HEK293 (cell line): ENCODE data around the gene TXNDC8.
A peak's percentile ranks its signal among the peaks of the same experiment; 100 is the strongest.

Experiments used
- GLI4 ChIP-seq: fragments of 450-650 bp; formaldehyde crosslinking; IDR thresholded peaks from 2 replicates; pipeline ENCODE4 v1.5.1; 2016; ENCODE audit warnings: missing biosample characterization, missing genetic modification characterization
- HOXA7 ChIP-seq: sonication (generic); formaldehyde crosslinking; IDR thresholded peaks from 2 replicates; pipeline ENCODE4 v1.8.1; 2022; ENCODE audit warnings: missing genetic modification reagents, borderline replicate concordance
- HOXD13 ChIP-seq: sonication (generic); formaldehyde crosslinking; IDR thresholded peaks from 2 replicates; pipeline ENCODE4 v1.8.0; 2022; ENCODE audit warnings: missing genetic modification reagents, borderline replicate concordance
- KLF7 ChIP-seq: fragments of 450-650 bp; formaldehyde crosslinking; IDR thresholded peaks from 2 replicates; pipeline ENCODE4 v1.5.1; 2016; ENCODE audit warnings: missing biosample characterization, missing genetic modification characterization, borderline replicate concordance
- MEIS1 ChIP-seq: sonication (generic); formaldehyde crosslinking; IDR thresholded peaks from 2 replicates; pipeline ENCODE4 v1.8.1; 2022; ENCODE audit warnings: missing genetic modification reagents, mild to moderate bottlenecking, borderline replicate concordance
- PATZ1 ChIP-seq: fragments of 450-650 bp; formaldehyde crosslinking; IDR thresholded peaks from 2 replicates; pipeline ENCODE4 v1.5.1; 2016; ENCODE audit warnings: missing biosample characterization, missing genetic modification characterization
- SP2 ChIP-seq: fragments of 450-650 bp; formaldehyde crosslinking; IDR thresholded peaks from 2 replicates; pipeline ENCODE4 v1.5.1; 2016; ENCODE audit warnings: missing biosample characterization, missing genetic modification characterization
- YY1 ChIP-seq: fragments of 450-650 bp; formaldehyde crosslinking; IDR thresholded peaks from 2 replicates; pipeline ENCODE4 v1.5.1; 2018; ENCODE audit warnings: missing biosample characterization, missing genetic modification characterization
- ZBTB7A ChIP-seq: fragments of 450-650 bp; formaldehyde crosslinking; IDR thresholded peaks from 2 replicates; pipeline ENCODE4 v1.5.1; 2016; ENCODE audit warnings: low read depth, missing biosample characterization, missing genetic modification characterization
- ZNF10 ChIP-seq: fragments of 450-650 bp; formaldehyde crosslinking; IDR thresholded peaks from 2 replicates; pipeline ENCODE4 v1.5.1; 2017; ENCODE audit warnings: missing biosample characterization, missing genetic modification characterization
- ZNF133 ChIP-seq: fragments of 450-650 bp; formaldehyde crosslinking; IDR thresholded peaks from 2 replicates; pipeline ENCODE4 v1.5.1; 2016; ENCODE audit warnings: missing biosample characterization, missing genetic modification characterization
- ZNF18 ChIP-seq: fragments of 450-650 bp; formaldehyde crosslinking; IDR thresholded peaks from 2 replicates; pipeline ENCODE4 v1.5.1; 2016; ENCODE audit warnings: missing biosample characterization, missing genetic modification characterization
- ZNF302 ChIP-seq: fragments of 450-650 bp; formaldehyde crosslinking; IDR thresholded peaks from 2 replicates; pipeline ENCODE4 v1.5.1; 2016; ENCODE audit warnings: missing biosample characterization, missing genetic modification characterization, low read depth
- ZNF341 ChIP-seq: fragments of 450-650 bp; formaldehyde crosslinking; IDR thresholded peaks from 2 replicates; pipeline ENCODE4; 2016; ENCODE audit warnings: low read depth, missing biosample characterization, missing genetic modification characterization
- ZNF394 ChIP-seq: fragments of 450-650 bp; formaldehyde crosslinking; IDR thresholded peaks from 2 replicates; pipeline ENCODE4 v1.5.1; 2016; ENCODE audit warnings: missing biosample characterization, missing genetic modification characterization, mild to moderate bottlenecking, moderate library complexity, borderline replicate concordance
- ZNF510 ChIP-seq: fragments of 450-650 bp; formaldehyde crosslinking; IDR thresholded peaks from 2 replicates; pipeline ENCODE4 v1.5.1; 2018; ENCODE audit warnings: mild to moderate bottlenecking, missing genetic modification characterization, missing biosample characterization; ENCODE audit not compliant: insufficient replicate concordance
- ZNF571 ChIP-seq: fragments of 450-650 bp; formaldehyde crosslinking; IDR thresholded peaks from 2 replicates; pipeline ENCODE4 v1.5.0; 2017; ENCODE audit warnings: missing biosample characterization, missing genetic modification characterization
- ZNF596 ChIP-seq: fragments of 450-650 bp; IDR thresholded peaks from 2 replicates; pipeline ENCODE4 v1.5.0; 2018; ENCODE audit warnings: missing biosample characterization, mild to moderate bottlenecking, missing genetic modification characterization, moderate library complexity
- ZNF600 ChIP-seq: fragments of 450-650 bp; formaldehyde crosslinking; IDR thresholded peaks from 2 replicates; pipeline ENCODE4 v1.5.1; 2016; ENCODE audit warnings: missing biosample characterization, missing genetic modification characterization
- ZNF610 ChIP-seq: fragments of 450-650 bp; formaldehyde crosslinking; IDR thresholded peaks from 2 replicates; pipeline ENCODE4 v1.5.1; 2016; ENCODE audit warnings: missing biosample characterization, missing genetic modification characterization, borderline replicate concordance
- ZNF76 ChIP-seq: fragments of 450-650 bp; formaldehyde crosslinking; IDR thresholded peaks from 2 replicates; pipeline ENCODE4; 2016; ENCODE audit warnings: low read depth, missing biosample characterization, missing genetic modification characterization, borderline replicate concordance
- ZXDB ChIP-seq: fragments of 450-650 bp; formaldehyde crosslinking; IDR thresholded peaks from 2 replicates; pipeline ENCODE4 v1.5.1; 2016; ENCODE audit warnings: missing biosample characterization, missing genetic modification characterization
- TF ChIP-seq, protein P1 (sequence below): fragments of 450-650 bp; formaldehyde crosslinking; IDR thresholded peaks from 2 replicates; pipeline ENCODE4 v1.5.1; 2016; ENCODE audit warnings: missing biosample characterization, missing genetic modification characterization, borderline replicate concordance
- TF ChIP-seq, protein P2 (sequence below): fragments of 450-650 bp; formaldehyde crosslinking; IDR thresholded peaks from 2 replicates; pipeline ENCODE4 v1.5.1; 2016; ENCODE audit warnings: missing biosample characterization, missing genetic modification characterization
- TF ChIP-seq, protein P3 (sequence below): fragments of 450-650 bp; formaldehyde crosslinking; IDR thresholded peaks from 2 replicates; pipeline ENCODE4; 2016; ENCODE audit warnings: missing biosample characterization, missing genetic modification characterization

TXNDC8 gene

GRCh38 chr9:110256380-110257096 lies 81.1 kb downstream of the TXNDC8 start, which contains the start of gene TXN (continued):
- TF ChIP-seq ZXDB (0 out of 2 replicates have a peak, but pooled peaks have one; percentile 30), ZBTB7A (no peak), YY1 (tag by site-specific recombination) (0 out of 2 replicates have a peak, but pooled peaks have one; percentile 21), ZNF76 (tag by site-specific recombination) (0 out of 2 replicates have a peak, but pooled peaks have one; percentile 5), ZNF600 (no peak), PATZ1 (peak; percentile 76), HOXA7 (CRISPR knock-in tag) (no peak), ZNF510 (tag by site-specific recombination) (no peak), HOXD13 (CRISPR knock-in tag) (no peak), ZNF341 (tag by site-specific recombination) (no peak), ZNF394 (tag by site-specific recombination) (peak; percentile 24; the same call in 1 of the 2 replicates), ZNF610 (tag by site-specific recombination) (no peak), MEIS1 (no peak), ZNF596 (tag by site-specific recombination) (no peak), ZNF133 (tag by site-specific recombination) (no peak), SP2 (tag by site-specific recombination) (peak; percentile 60), ZNF10 (tag by site-specific recombination) (0 out of 2 replicates have a peak, but pooled peaks have one; percentile 19), GLI4 (tag by site-specific recombination) (no peak), ZNF302 (tag by site-specific recombination) (no peak), KLF7 (tag by site-specific recombination) (peak; percentile 43; the same call in 1 of the 2 replicates), ZNF571 (tag by site-specific recombination) (no peak), ZNF18 (no peak)
- TF ChIP-seq, protein P1, sequence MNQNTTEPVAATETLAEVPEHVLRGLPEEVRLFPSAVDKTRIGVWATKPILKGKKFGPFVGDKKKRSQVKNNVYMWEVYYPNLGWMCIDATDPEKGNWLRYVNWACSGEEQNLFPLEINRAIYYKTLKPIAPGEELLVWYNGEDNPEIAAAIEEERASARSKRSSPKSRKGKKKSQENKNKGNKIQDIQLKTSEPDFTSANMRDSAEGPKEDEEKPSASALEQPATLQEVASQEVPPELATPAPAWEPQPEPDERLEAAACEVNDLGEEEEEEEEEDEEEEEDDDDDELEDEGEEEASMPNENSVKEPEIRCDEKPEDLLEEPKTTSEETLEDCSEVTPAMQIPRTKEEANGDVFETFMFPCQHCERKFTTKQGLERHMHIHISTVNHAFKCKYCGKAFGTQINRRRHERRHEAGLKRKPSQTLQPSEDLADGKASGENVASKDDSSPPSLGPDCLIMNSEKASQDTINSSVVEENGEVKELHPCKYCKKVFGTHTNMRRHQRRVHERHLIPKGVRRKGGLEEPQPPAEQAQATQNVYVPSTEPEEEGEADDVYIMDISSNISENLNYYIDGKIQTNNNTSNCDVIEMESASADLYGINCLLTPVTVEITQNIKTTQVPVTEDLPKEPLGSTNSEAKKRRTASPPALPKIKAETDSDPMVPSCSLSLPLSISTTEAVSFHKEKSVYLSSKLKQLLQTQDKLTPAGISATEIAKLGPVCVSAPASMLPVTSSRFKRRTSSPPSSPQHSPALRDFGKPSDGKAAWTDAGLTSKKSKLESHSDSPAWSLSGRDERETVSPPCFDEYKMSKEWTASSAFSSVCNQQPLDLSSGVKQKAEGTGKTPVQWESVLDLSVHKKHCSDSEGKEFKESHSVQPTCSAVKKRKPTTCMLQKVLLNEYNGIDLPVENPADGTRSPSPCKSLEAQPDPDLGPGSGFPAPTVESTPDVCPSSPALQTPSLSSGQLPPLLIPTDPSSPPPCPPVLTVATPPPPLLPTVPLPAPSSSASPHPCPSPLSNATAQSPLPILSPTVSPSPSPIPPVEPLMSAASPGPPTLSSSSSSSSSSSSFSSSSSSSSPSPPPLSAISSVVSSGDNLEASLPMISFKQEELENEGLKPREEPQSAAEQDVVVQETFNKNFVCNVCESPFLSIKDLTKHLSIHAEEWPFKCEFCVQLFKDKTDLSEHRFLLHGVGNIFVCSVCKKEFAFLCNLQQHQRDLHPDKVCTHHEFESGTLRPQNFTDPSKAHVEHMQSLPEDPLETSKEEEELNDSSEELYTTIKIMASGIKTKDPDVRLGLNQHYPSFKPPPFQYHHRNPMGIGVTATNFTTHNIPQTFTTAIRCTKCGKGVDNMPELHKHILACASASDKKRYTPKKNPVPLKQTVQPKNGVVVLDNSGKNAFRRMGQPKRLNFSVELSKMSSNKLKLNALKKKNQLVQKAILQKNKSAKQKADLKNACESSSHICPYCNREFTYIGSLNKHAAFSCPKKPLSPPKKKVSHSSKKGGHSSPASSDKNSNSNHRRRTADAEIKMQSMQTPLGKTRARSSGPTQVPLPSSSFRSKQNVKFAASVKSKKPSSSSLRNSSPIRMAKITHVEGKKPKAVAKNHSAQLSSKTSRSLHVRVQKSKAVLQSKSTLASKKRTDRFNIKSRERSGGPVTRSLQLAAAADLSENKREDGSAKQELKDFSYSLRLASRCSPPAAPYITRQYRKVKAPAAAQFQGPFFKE (tag by site-specific recombination): no peak
- TF ChIP-seq, protein P2, sequence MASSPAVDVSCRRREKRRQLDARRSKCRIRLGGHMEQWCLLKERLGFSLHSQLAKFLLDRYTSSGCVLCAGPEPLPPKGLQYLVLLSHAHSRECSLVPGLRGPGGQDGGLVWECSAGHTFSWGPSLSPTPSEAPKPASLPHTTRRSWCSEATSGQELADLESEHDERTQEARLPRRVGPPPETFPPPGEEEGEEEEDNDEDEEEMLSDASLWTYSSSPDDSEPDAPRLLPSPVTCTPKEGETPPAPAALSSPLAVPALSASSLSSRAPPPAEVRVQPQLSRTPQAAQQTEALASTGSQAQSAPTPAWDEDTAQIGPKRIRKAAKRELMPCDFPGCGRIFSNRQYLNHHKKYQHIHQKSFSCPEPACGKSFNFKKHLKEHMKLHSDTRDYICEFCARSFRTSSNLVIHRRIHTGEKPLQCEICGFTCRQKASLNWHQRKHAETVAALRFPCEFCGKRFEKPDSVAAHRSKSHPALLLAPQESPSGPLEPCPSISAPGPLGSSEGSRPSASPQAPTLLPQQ (tag by site-specific recombination): no peak
- TF ChIP-seq, protein P3, sequence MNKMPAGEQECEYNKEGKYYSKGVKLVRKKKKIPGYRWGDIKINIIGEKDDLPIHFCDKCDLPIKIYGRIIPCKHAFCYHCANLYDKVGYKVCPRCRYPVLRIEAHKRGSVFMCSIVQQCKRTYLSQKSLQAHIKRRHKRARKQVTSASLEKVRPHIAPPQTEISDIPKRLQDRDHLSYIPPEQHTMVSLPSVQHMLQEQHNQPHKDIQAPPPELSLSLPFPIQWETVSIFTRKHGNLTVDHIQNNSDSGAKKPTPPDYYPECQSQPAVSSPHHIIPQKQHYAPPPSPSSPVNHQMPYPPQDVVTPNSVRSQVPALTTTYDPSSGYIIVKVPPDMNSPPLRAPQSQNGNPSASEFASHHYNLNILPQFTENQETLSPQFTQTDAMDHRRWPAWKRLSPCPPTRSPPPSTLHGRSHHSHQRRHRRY (tag by site-specific recombination): no peak
- TF ChIP-seq, all 188 proteins: peak for 32
